Measurements from ENCODE around the gene IFT88. TPM values are rescaled to one million over a fixed set of nuclear protein-coding genes. Genes with fewer than 3 reads are reported as not detected.

IFT88 gene
- total RNA-seq, 1 donor from 2014 or later = 15.3 TPM

GRCh38 chr13:20718958-20719566, 152.1 kb downstream of the IFT88 start:
- ATAC-seq (no peak), DNase-seq (no peak)
- Histone ChIP-seq H3K4me1 (peaks cover 13% of the 10 kb centered on the region), H3K36me3 (no peaks in the 10 kb centered on the region), H3K9me3 (no peaks in the 10 kb centered on the region), H3K4me3 (no peak overlapping the region), H3K27ac (no peak overlapping the region), H3K27me3 (ENCODE audit: low read depth) (peaks cover 24% of the 10 kb centered on the region)
- intact Hi-C loops (cut with DNase I) = no loop called here
- no peak for TF ChIP-seq CTCF (IDR thresholded peaks at IDR 0.05)

- no peak for TF ChIP-seq CTCF (IDR thresholded peaks at IDR 0.05)
- Histone ChIP-seq H3K36me3 (no peaks in the 10 kb centered on the region), H3K4me1 (peaks cover 13% of the 10 kb centered on the region), H3K9me3 (no peaks in the 10 kb centered on the region), H3K27ac (no peak overlapping the region), H3K27me3 (ENCODE audit: low read depth) (peaks cover 24% of the 10 kb centered on the region), H3K4me3 (no peak overlapping the region)
- intact Hi-C loops (cut with DNase I) = no loop called here
- ATAC-seq (no peak), DNase-seq (no peak)
Measured at GRCh38 chr13:20719783-20720182, 152.8 kb downstream of the IFT88 start.

- Histone ChIP-seq H3K27me3 (ENCODE audit: low read depth) (peaks cover 24% of the 10 kb centered on the region), H3K4me1 (peaks cover 13% of the 10 kb centered on the region), H3K27ac (no peak overlapping the region), H3K36me3 (no peaks in the 10 kb centered on the region), H3K9me3 (no peaks in the 10 kb centered on the region), H3K4me3 (no peak overlapping the region)
- intact Hi-C loops (cut with DNase I) = no loop called here
- TF ChIP-seq CTCF (IDR thresholded peaks at IDR 0.05) = no peak
- DNase-seq (no peak), ATAC-seq (no peak)
Measured at GRCh38 chr13:20720499-20720898, 153.5 kb downstream of the IFT88 start.

- Histone ChIP-seq H3K9me3 (no peaks in the 10 kb centered on the region), H3K4me3 (no peak overlapping the region), H3K27me3 (ENCODE audit: low read depth) (peaks cover 24% of the 10 kb centered on the region), H3K4me1 (peaks cover 13% of the 10 kb centered on the region), H3K27ac (no peak overlapping the region), H3K36me3 (no peaks in the 10 kb centered on the region)
- intact Hi-C loops (cut with DNase I) = no loop called here
- ATAC-seq = no peak
- no peak for DNase-seq
- TF ChIP-seq CTCF (IDR thresholded peaks at IDR 0.05) = no peak
Measured at GRCh38 chr13:20721058-20721453, 154.1 kb downstream of the IFT88 start.

GRCh38 chr13:20721454-20722357, 154.7 kb downstream of the IFT88 start:
- Histone ChIP-seq H3K4me3 (peak overlapping the region; percentile 50), H3K36me3 (no peaks in the 10 kb centered on the region), H3K9me3 (no peaks in the 10 kb centered on the region), H3K27ac (no peak overlapping the region), H3K4me1 (peaks cover 13% of the 10 kb centered on the region), H3K27me3 (ENCODE audit: low read depth) (peaks cover 24% of the 10 kb centered on the region)
- DNase-seq = no peak
- TF ChIP-seq CTCF (IDR thresholded peaks at IDR 0.05) = no peak
- ATAC-seq = peak; percentile 64 to 72
- intact Hi-C loops (cut with DNase I) = no loop called here

Data from lower lobe of right lung (tissue), 2 donors.